Osteoblast (primary cell): ENCODE measurements around the gene KRTAP16-1. TPM values are rescaled to one million over a fixed set of nuclear protein-coding genes. Genes with fewer than 3 reads are reported as not detected.

Experiments
- DNase-seq: peaks from one replicate; pipeline ENCODE4 v3.0.0; 2011; ENCODE audit warnings: low spot score, mixed read lengths; ENCODE audit not compliant: insufficient read length; ENCODE audit errors: missing footprints
- H2AFZ ChIP-seq: 2 replicates; pipeline ENCODE4 v1.6.0; 2011; ENCODE audit warnings: mild to moderate bottlenecking, low read length
- H3K27ac ChIP-seq: 2 replicates; pipeline ENCODE4 v1.5.1; 2011; ENCODE audit warnings: mild to moderate bottlenecking, low read depth, low read length, moderate library complexity
- H3K27me3 ChIP-seq: 2 replicates; pipeline ENCODE4 v1.6.0; 2012; ENCODE audit warnings: mild to moderate bottlenecking, control low read depth, inconsistent platforms, low read length, moderate library complexity; ENCODE audit not compliant: insufficient read depth
- H3K36me3 ChIP-seq: 2 replicates; pipeline ENCODE4 v1.5.1; 2011; ENCODE audit warnings: mild to moderate bottlenecking, low read length, control low read depth, moderate library complexity; ENCODE audit not compliant: insufficient read depth
- H3K4me1 ChIP-seq: 2 replicates; pipeline ENCODE4 v1.5.1; 2011; ENCODE audit warnings: mild to moderate bottlenecking, low read length, control low read depth, moderate library complexity; ENCODE audit not compliant: insufficient read depth
- H3K4me2 ChIP-seq: 2 replicates; pipeline ENCODE4 v1.6.0; 2011; ENCODE audit warnings: mild to moderate bottlenecking, low read length; ENCODE audit not compliant: insufficient read depth
- H3K4me3 ChIP-seq: fragments of 200-600 bp; sonication (generic); 3 replicates; pipeline ENCODE4 v1.5.1; 2012; ENCODE audit warnings: mild to moderate bottlenecking, low read length, inconsistent platforms; ENCODE audit not compliant: insufficient read depth
- H3K79me2 ChIP-seq: 2 replicates; pipeline ENCODE4 v1.6.0; 2012; ENCODE audit warnings: mild to moderate bottlenecking, low read length, control low read depth, inconsistent platforms; ENCODE audit not compliant: insufficient read depth
- H3K9me3 ChIP-seq: 2 replicates; pipeline ENCODE4 v1.5.1; 2011; ENCODE audit warnings: low read depth, low read length, control low read depth
- H4K20me1 ChIP-seq: 2 replicates; pipeline ENCODE4 v1.6.0; 2012; ENCODE audit warnings: mild to moderate bottlenecking, low read length, control low read depth; ENCODE audit not compliant: insufficient read depth
- CTCF ChIP-seq: IDR thresholded peaks from 2 replicates; pipeline ENCODE4 v1.5.1; 2011; ENCODE audit warnings: mild to moderate bottlenecking, low read depth, low read length, moderate library complexity; ENCODE audit errors: extremely low read depth
- total RNA-seq: library from RNA; depleted of rRNA; stranded (reverse); fragments of >200 nt; gene quantifications from 2 replicates; pipeline ENCODE4 v1.2.3, GENCODE V29; 2012

Gene KRTAP16-1
- total RNA-seq, 1 donor = not detected

GRCh38 chr17:41332239-41332638 is 23.1 kb upstream of the KRTAP16-1 start:
- Histone ChIP-seq H3K4me3 (no peak overlapping the region), H4K20me1 (no peaks in the 10 kb centered on the region), H2AFZ (no peak overlapping the region), H3K36me3 (no peaks in the 10 kb centered on the region), H3K4me2 (no peak overlapping the region), H3K27me3 (no peaks in the 10 kb centered on the region), H3K27ac (no peak overlapping the region), H3K9me3 (no peaks in the 10 kb centered on the region), H3K79me2 (no peaks in the 10 kb centered on the region), H3K4me1 (no peaks in the 10 kb centered on the region)
- TF ChIP-seq CTCF = no peak
- no peak for DNase-seq

- H3K4me2 ChIP-seq = no peak overlapping the region
- no peaks in the 10 kb centered on the region for H3K36me3 ChIP-seq
- TF ChIP-seq CTCF = no peak
- H3K27ac ChIP-seq = no peak overlapping the region
- no peak overlapping the region for H2AFZ ChIP-seq
- no peaks in the 10 kb centered on the region for H3K27me3 ChIP-seq
- H3K4me1 ChIP-seq = no peaks in the 10 kb centered on the region
- no peak for DNase-seq
- H3K4me3 ChIP-seq = no peak overlapping the region
- no peaks in the 10 kb centered on the region for H3K9me3 ChIP-seq
- no peaks in the 10 kb centered on the region for H3K79me2 ChIP-seq
- H4K20me1 ChIP-seq = no peaks in the 10 kb centered on the region
These were observed 22.5 kb upstream of the KRTAP16-1 start for GRCh38 chr17:41331606-41332005.

GRCh38 chr17:41329279-41329948 is 20.3 kb upstream of the KRTAP16-1 start:
- Histone ChIP-seq H3K27me3 (no peaks in the 10 kb centered on the region), H3K36me3 (no peaks in the 10 kb centered on the region), H3K4me1 (no peaks in the 10 kb centered on the region), H3K79me2 (no peaks in the 10 kb centered on the region), H3K4me2 (no peak overlapping the region), H4K20me1 (no peaks in the 10 kb centered on the region), H3K4me3 (no peak overlapping the region), H2AFZ (peak overlapping the region; percentile 21), H3K9me3 (no peaks in the 10 kb centered on the region), H3K27ac (no peak overlapping the region)
- DNase-seq = peak; percentile 95
- TF ChIP-seq CTCF = peak; percentile 81

- Histone ChIP-seq H4K20me1 (no peaks in the 10 kb centered on the region), H3K4me2 (no peak overlapping the region), H3K27ac (no peak overlapping the region), H3K9me3 (no peaks in the 10 kb centered on the region), H3K36me3 (no peaks in the 10 kb centered on the region), H2AFZ (no peak overlapping the region), H3K4me1 (no peaks in the 10 kb centered on the region), H3K79me2 (no peaks in the 10 kb centered on the region), H3K4me3 (no peak overlapping the region), H3K27me3 (no peaks in the 10 kb centered on the region)
- TF ChIP-seq CTCF = no peak
- DNase-seq = no peak
These were observed 19.1 kb upstream of the KRTAP16-1 start for GRCh38 chr17:41328207-41328606.
